Measurements from ENCODE around the gene ESPN.
A peak's percentile ranks its signal among the peaks of the same experiment; 100 is the strongest.

ESPN gene

DNA sequence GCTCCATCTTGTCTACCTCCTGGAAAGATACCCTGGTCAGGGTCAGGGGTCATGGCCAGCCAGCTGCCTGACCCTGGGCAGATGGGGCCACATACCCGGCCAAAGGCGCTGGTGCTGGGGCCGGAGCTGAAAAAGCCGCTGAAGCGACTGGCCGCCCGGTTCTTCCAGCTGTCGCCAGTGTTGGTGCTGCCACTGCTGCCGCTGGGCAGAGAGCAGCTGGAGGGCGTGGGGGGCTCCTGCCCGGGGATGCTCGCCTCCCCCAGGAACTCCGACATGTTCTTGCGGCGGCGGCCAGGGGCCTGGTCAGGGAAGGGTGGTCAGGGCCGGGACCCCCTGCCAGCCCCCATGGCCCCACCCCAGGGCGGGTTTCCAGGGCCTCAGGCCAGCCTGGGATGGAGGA, 48.6 kb downstream of the ESPN start:
- H3K4me3 ChIP-seq (ENCODE audit: low read depth, low read length) = no peak overlapping the region
- TF ChIP-seq, protein P1, sequence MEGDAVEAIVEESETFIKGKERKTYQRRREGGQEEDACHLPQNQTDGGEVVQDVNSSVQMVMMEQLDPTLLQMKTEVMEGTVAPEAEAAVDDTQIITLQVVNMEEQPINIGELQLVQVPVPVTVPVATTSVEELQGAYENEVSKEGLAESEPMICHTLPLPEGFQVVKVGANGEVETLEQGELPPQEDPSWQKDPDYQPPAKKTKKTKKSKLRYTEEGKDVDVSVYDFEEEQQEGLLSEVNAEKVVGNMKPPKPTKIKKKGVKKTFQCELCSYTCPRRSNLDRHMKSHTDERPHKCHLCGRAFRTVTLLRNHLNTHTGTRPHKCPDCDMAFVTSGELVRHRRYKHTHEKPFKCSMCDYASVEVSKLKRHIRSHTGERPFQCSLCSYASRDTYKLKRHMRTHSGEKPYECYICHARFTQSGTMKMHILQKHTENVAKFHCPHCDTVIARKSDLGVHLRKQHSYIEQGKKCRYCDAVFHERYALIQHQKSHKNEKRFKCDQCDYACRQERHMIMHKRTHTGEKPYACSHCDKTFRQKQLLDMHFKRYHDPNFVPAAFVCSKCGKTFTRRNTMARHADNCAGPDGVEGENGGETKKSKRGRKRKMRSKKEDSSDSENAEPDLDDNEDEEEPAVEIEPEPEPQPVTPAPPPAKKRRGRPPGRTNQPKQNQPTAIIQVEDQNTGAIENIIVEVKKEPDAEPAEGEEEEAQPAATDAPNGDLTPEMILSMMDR (IDR thresholded peaks at IDR 0.05; ENCODE audit: borderline replicate concordance, insufficient read depth, low read depth, low read length) = no peak

DNA sequence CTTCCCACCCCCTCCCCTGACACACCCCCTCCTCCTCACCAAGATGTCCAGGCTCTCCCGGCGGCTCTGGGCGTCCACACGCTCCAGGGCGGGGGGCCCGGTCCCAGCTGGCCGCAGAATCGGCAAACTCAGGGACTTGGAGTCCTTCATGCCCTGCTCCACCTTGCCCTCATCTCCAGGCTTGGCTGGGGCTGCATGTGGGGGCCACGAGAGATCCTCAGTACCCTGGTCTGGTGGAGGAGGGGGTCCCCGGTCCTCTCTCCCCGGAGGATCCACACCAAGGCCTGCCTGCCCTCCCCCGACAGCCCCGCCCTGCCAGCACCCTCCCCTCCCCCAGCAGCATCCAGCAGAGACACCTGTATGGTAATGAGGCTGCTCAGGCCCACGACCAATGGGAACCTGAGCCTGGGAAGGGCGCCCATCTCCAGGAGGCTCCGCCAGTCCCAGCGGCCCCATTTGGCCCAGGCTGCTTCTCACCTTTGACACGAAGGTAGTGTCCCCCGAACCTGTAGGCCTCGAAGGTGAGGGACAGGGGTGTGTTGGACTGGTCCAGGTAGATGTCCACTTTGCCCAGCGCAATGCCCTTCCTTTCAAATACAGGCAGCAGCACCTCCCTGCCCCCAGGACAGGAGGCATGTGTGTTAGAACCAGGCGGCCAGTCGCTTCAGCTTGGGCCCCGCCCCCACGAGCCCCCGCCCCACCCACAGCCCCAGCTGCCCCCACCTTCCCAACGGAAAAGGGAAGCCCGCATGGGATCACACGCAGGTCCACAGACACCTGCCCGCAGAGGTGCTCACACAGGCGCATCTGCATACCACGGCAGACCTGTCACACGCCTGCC, 49.6 kb downstream of the ESPN start:
- TF ChIP-seq, protein P1 (IDR thresholded peaks at IDR 0.05; ENCODE audit: borderline replicate concordance, insufficient read depth, low read depth, low read length) = no peak
- H3K4me3 ChIP-seq (ENCODE audit: low read depth, low read length) = no peak overlapping the region

DNA sequence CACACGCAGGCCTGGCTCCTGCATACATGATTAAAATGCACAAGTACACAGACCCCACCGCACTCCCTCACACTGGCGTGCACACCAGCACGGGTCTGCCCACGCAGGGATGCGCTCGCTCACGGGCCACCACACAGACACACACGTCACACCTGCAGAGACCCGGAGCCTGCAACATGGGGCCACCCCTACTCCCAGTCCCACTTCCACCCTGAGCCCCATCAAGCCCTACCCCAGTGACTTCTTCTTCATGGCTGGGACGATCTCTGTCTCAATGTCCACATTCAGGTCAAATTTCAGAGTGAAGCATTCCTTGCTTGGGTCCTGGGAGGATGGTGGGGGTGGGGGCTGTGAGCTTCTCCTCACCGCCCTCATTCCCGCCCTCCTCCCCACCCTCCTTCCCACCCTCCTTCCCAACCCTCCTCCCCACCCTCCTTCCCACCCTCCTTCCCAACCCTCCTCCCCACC, 50.3 kb downstream of the ESPN start:
- TF ChIP-seq, protein P1 (IDR thresholded peaks at IDR 0.05; ENCODE audit: borderline replicate concordance, insufficient read depth, low read depth, low read length) = no peak
- H3K4me3 ChIP-seq (ENCODE audit: low read depth, low read length) = no peak overlapping the region

DNA sequence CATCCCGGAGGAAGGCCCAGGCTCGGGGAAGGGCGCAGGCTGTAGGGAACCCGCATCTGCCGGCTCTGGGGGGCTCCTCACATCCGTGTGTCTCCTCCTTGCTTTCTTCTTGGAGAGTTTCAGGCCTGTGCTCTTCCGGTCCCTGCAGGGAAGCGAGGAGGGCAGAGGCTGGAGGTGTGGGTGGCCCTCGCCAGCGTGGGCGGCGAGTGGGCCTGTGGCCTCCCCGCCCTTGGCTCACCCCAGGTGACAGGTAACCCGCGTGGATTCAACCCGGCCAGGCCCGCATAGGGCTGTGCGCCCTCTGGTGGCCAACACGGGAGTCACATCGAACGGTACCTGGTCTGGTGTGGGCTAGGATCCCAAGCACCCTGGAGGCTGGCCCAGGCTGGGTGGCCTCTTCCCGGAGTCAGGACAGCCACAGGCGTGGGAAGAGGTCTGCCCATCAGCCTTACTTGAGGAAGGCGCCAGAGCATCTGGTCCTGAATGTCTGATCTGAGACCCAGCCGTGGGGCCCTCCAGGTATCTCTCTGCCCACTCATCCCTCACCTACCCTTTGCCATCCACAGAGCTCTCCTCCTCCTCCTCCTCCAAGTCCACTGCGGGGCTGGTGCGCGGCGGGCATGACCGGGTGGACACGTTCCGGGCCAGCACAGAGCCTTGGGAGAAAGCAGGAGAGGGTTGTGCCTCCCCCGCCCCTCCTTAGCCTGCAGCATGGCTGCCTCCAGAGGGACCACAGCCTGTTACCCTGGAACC, 51.0 kb downstream of the ESPN start:
- H3K4me3 ChIP-seq (ENCODE audit: low read depth, low read length) = no peak overlapping the region
- TF ChIP-seq, protein P1 (IDR thresholded peaks at IDR 0.05; ENCODE audit: borderline replicate concordance, insufficient read depth, low read depth, low read length) = peak; percentile 97

DNA sequence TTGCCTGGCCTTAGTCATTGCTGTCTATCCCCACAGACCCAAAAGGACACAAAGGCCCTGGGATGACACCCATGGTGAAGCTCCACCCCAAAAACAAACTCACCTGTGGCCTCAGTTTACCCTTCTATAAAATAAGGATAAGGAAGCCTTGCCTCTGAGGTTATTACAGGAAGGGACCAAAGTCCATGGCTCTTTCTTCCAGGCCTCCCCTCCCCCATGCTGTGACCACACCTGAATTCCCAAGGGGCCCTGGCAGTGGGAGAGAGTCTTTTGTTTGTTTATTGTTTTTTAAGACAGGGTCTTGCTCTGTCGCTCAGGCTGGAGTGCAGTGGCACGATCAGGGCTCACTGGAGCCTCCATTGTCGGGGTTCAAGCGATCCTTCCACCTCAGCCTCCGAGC, 51.9 kb downstream of the ESPN start:
- TF ChIP-seq, protein P1 (IDR thresholded peaks at IDR 0.05; ENCODE audit: borderline replicate concordance, insufficient read depth, low read depth, low read length) = no peak
- no peak overlapping the region for H3K4me3 ChIP-seq (ENCODE audit: low read depth, low read length)

DNA sequence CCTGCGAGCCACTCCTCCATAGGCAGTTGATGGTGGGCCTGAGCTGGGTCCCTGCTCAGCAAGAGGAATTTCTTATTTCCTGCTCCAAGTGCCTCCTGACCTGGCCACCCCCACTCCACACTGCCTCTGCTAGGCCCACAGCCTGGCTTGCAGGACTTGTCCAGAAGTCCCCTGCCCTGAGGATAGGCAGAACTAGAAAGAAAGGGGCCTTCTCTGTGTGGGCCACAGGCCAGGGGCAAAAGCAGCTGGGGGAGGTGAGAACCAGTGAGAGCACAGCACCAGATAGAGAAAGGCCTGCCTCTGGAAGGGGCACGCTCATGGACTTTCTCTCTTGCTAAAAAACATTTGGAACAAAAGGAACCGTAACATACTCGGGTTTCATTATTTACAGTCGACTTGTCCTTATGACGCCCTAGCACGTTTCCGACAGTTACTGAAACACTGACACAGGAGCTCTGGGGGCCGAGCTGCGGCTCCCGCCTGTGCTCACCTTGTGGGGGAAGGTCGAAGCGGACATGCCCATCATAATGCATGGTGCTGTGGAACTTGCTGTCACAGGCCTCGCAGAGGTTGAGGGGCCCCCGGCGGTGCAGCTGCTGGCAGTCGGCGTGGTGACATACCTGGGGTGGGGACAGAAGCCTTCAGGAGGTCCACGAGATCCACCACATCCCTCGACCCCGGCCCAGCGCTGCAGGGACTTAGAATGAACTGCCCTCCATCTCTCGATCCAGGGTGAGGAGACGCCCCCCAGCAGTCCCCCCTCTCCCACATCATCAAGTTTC, 52.7 kb downstream of the ESPN start:
- TF ChIP-seq, protein P1 (IDR thresholded peaks at IDR 0.05; ENCODE audit: borderline replicate concordance, insufficient read depth, low read depth, low read length) = no peak
- H3K4me3 ChIP-seq (ENCODE audit: low read depth, low read length) = no peak overlapping the region

Measured in GM12875 (cell line).